ENCODE results near the gene DDX19B. TPM values are rescaled to one million over a fixed set of nuclear protein-coding genes. Genes with fewer than 3 reads are reported as not detected.

The DDX19B gene
- polyA plus RNA-seq, 2 of the 4 experiments (the other 2 are of a cell fraction), result 26.9 to 50.6 TPM

DNA sequence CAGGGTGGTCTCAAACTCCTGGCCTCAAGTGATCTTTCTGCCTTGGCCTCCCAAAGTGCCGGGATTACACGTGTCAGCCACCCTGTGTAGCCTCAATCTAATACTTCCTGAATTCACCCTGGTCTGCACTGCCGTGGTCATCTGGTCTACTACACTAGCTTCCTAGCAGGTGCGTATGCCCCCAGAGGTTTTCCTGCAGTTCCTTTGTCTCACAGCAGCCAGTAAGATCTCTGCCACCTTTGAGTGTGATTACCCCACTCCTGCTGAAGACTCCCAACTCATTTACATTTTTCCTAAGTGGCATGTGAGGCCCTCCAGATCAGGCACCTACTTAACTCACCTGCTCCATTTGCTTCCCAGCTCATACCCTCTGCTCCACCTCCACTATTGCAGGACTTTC, 42.6 kb downstream of the DDX19B start:
- no peak for FAIRE-seq

DNA sequence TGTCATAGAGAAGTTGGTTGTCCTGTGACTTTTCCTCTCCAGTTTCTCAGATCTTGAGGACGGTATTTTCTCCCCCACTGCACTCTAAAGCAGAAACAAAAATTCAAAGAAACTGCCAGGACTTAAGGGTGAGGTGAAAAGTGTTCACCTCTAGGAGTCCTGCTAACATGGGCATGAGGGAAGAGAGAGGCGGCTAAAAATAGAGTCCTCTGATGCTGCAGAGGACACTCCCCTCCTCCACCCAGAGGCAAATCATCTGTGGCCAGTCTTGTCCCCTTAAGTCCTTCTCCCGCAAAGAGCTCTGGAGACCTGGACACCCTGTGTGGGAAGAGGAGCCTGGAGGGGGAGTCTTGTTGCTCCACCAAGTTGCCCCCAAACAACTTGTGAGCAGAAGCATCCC, 43.0 kb downstream of the DDX19B start:
- CTCF ChIA-PET, result interaction anchor here (1.4 kb wide), 1 partner anchor 10 kb away, joined by 4 read pairs; no protein-coding TSS in a partner anchor
- ATAC-seq, result peak in 1 of 2 experiments; percentile 32; a peak in 2 of 6 replicates
- no peak overlapping the region for H3K4me2 ChIP-seq
- 77% methylated on average over 3 of the region's 3 CpGs for whole genome bisulfite sequencing (ENCODE audit: missing lambda C conversion rate)
- TF ChIP-seq GATA3 (IDR thresholded peaks at IDR 0.05; ENCODE audit: borderline replicate concordance) (no peak), TFCP2L1 (CRISPR knock-in tag; IDR thresholded peaks at IDR 0.05) (no peak), ESRRA (IDR thresholded peaks at IDR 0.05; ENCODE audit: borderline replicate concordance, low read length) (no peak), PHF8 (IDR thresholded peaks at IDR 0.05; ENCODE audit: borderline replicate concordance, low read depth) (no peak), NFE2L2 (conservative IDR thresholded peaks at IDR 0.05; ENCODE audit: low read length) (no peak), HDAC2 (IDR thresholded peaks at IDR 0.05) (no peak), POLR2A (IDR thresholded peaks at IDR 0.05; ENCODE audit: low read length) (no peak), RAD21 (conservative IDR thresholded peaks at IDR 0.05 in 1 of 2, IDR thresholded peaks at IDR 0.05 in 1 of 2) (no peak), CHD2 (IDR thresholded peaks at IDR 0.05; ENCODE audit: low read length, partially characterized antibody) (no peak), ZNF302 (CRISPR knock-in tag; IDR thresholded peaks at IDR 0.05) (no peak), RNF2 (IDR thresholded peaks at IDR 0.05; ENCODE audit: borderline replicate concordance, low read depth) (no peak), CBX2 (IDR thresholded peaks at IDR 0.05; ENCODE audit: borderline replicate concordance, low read depth) (no peak)
- TF ChIP-seq, protein P1, sequence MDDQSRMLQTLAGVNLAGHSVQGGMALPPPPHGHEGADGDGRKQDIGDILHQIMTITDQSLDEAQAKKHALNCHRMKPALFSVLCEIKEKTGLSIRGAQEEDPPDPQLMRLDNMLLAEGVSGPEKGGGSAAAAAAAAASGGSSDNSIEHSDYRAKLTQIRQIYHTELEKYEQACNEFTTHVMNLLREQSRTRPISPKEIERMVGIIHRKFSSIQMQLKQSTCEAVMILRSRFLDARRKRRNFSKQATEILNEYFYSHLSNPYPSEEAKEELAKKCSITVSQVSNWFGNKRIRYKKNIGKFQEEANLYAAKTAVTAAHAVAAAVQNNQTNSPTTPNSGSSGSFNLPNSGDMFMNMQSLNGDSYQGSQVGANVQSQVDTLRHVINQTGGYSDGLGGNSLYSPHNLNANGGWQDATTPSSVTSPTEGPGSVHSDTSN (IDR thresholded peaks at IDR 0.05), result no peak
- TF ChIP-seq, protein P2, sequence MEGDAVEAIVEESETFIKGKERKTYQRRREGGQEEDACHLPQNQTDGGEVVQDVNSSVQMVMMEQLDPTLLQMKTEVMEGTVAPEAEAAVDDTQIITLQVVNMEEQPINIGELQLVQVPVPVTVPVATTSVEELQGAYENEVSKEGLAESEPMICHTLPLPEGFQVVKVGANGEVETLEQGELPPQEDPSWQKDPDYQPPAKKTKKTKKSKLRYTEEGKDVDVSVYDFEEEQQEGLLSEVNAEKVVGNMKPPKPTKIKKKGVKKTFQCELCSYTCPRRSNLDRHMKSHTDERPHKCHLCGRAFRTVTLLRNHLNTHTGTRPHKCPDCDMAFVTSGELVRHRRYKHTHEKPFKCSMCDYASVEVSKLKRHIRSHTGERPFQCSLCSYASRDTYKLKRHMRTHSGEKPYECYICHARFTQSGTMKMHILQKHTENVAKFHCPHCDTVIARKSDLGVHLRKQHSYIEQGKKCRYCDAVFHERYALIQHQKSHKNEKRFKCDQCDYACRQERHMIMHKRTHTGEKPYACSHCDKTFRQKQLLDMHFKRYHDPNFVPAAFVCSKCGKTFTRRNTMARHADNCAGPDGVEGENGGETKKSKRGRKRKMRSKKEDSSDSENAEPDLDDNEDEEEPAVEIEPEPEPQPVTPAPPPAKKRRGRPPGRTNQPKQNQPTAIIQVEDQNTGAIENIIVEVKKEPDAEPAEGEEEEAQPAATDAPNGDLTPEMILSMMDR (IDR thresholded peaks at IDR 0.05), result no peak
- peaks cover 6% of the 10 kb centered on the region; the same call in 2 of the 3 replicates for H3K4me1 ChIP-seq
- no peak for DNase-seq (ENCODE audit: low read depth in 1 of 2, low spot score in 1 of 2)
- H3K27ac ChIP-seq, result no peak overlapping the region
- FAIRE-seq, result no peak
- POLR2A ChIA-PET, result no interaction called here
- H3K9me3 ChIP-seq, result no peaks in the 10 kb centered on the region
- H3K4me3 ChIP-seq, result no peak overlapping the region

More for the DNA sequence above, 42.6 kb downstream of the DDX19B start:
- DNase-seq (ENCODE audit: low read depth in 1 of 2, low spot score in 1 of 2) (no peak), ATAC-seq (peak in 1 of 2 experiments; percentile 27; a peak in 3 of 6 replicates)
- ChIA-PET POLR2A (no interaction called here), CTCF (interaction anchor here (1.4 kb wide), 1 partner anchor 9 kb away, joined by 4 read pairs; no protein-coding TSS in a partner anchor)
- H3K4me3 ChIP-seq, result no peak overlapping the region
- H3K4me1 ChIP-seq, result peaks cover 6% of the 10 kb centered on the region; the same call in 2 of the 3 replicates
- no peak overlapping the region for H3K27ac ChIP-seq
- TF ChIP-seq JUN (IDR thresholded peaks at IDR 0.05), result no peak
- no peak for TF ChIP-seq MAZ (IDR thresholded peaks at IDR 0.05; ENCODE audit: borderline replicate concordance, low read depth, low read length)
- TF ChIP-seq, protein P3, sequence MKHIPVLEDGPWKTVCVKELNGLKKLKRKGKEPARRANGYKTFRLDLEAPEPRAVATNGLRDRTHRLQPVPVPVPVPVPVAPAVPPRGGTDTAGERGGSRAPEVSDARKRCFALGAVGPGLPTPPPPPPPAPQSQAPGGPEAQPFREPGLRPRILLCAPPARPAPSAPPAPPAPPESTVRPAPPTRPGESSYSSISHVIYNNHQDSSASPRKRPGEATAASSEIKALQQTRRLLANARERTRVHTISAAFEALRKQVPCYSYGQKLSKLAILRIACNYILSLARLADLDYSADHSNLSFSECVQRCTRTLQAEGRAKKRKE (CRISPR knock-in tag; IDR thresholded peaks at IDR 0.05; ENCODE audit: low read depth), result no peak
- TF ChIP-seq KDM1A (IDR thresholded peaks at IDR 0.05; ENCODE audit: low read depth), result no peak
- no peak for TF ChIP-seq CBX8 (IDR thresholded peaks at IDR 0.05)
- TF ChIP-seq RCOR1 (IDR thresholded peaks at IDR 0.05; ENCODE audit: low read depth, low read length), result no peak
- TF ChIP-seq SREBF2 (IDR thresholded peaks at IDR 0.05), result no peak
- no peak for TF ChIP-seq ZFP36 (IDR thresholded peaks at IDR 0.05; ENCODE audit: borderline replicate concordance, partially characterized antibody)
- no peak for TF ChIP-seq KDM5A (IDR thresholded peaks at IDR 0.05)
- no peak for TF ChIP-seq ZC3H11A (IDR thresholded peaks at IDR 0.05)
- no peak for TF ChIP-seq HEYL (CRISPR knock-in tag; IDR thresholded peaks at IDR 0.05)
- no peak for TF ChIP-seq NFE2L2 (conservative IDR thresholded peaks at IDR 0.05; ENCODE audit: low read length)
- TF ChIP-seq HOXB5 (CRISPR knock-in tag; IDR thresholded peaks at IDR 0.05), result no peak
- TF ChIP-seq, protein P4, sequence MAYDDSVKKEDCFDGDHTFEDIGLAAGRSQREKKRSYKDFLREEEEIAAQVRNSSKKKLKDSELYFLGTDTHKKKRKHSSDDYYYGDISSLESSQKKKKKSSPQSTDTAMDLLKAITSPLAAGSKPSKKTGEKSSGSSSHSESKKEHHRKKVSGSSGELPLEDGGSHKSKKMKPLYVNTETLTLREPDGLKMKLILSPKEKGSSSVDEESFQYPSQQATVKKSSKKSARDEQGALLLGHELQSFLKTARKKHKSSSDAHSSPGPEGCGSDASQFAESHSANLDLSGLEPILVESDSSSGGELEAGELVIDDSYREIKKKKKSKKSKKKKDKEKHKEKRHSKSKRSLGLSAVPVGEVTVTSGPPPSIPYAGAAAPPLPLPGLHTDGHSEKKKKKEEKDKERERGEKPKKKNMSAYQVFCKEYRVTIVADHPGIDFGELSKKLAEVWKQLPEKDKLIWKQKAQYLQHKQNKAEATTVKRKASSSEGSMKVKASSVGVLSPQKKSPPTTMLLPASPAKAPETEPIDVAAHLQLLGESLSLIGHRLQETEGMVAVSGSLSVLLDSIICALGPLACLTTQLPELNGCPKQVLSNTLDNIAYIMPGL (CRISPR knock-in tag; IDR thresholded peaks at IDR 0.05; ENCODE audit: borderline replicate concordance), result no peak
- TF ChIP-seq, protein P5, sequence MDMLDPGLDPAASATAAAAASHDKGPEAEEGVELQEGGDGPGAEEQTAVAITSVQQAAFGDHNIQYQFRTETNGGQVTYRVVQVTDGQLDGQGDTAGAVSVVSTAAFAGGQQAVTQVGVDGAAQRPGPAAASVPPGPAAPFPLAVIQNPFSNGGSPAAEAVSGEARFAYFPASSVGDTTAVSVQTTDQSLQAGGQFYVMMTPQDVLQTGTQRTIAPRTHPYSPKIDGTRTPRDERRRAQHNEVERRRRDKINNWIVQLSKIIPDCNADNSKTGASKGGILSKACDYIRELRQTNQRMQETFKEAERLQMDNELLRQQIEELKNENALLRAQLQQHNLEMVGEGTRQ (IDR thresholded peaks at IDR 0.05), result no peak
- no peak for TF ChIP-seq NR3C1 (IDR thresholded peaks at IDR 0.05)
- TF ChIP-seq, protein P6, sequence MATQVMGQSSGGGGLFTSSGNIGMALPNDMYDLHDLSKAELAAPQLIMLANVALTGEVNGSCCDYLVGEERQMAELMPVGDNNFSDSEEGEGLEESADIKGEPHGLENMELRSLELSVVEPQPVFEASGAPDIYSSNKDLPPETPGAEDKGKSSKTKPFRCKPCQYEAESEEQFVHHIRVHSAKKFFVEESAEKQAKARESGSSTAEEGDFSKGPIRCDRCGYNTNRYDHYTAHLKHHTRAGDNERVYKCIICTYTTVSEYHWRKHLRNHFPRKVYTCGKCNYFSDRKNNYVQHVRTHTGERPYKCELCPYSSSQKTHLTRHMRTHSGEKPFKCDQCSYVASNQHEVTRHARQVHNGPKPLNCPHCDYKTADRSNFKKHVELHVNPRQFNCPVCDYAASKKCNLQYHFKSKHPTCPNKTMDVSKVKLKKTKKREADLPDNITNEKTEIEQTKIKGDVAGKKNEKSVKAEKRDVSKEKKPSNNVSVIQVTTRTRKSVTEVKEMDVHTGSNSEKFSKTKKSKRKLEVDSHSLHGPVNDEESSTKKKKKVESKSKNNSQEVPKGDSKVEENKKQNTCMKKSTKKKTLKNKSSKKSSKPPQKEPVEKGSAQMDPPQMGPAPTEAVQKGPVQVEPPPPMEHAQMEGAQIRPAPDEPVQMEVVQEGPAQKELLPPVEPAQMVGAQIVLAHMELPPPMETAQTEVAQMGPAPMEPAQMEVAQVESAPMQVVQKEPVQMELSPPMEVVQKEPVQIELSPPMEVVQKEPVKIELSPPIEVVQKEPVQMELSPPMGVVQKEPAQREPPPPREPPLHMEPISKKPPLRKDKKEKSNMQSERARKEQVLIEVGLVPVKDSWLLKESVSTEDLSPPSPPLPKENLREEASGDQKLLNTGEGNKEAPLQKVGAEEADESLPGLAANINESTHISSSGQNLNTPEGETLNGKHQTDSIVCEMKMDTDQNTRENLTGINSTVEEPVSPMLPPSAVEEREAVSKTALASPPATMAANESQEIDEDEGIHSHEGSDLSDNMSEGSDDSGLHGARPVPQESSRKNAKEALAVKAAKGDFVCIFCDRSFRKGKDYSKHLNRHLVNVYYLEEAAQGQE (IDR thresholded peaks at IDR 0.05), result no peak
- TF ChIP-seq TP53 (CRISPR knock-in tag; IDR thresholded peaks at IDR 0.05), result no peak
- no peak for TF ChIP-seq BHLHE40 (IDR thresholded peaks at IDR 0.05; ENCODE audit: low read depth, low read length)
- no peak overlapping the region for H3K4me2 ChIP-seq
- no peaks in the 10 kb centered on the region for H3K9me3 ChIP-seq
- 89% methylated on average over 4 of the region's 4 CpGs for WGBS (ENCODE audit: missing lambda C conversion rate)

Measured in A549 (cell line).